HepG2 (cell line): Measurements from ENCODE around the gene ING2. TPM values are rescaled to one million over a fixed set of nuclear protein-coding genes. Genes with fewer than 3 reads are reported as not detected.
A peak's percentile ranks its signal among the peaks of the same experiment; 100 is the strongest.

ENCODE experiments used
- CHD4 ChIP-seq: fragments of 200-600 bp; sonication (generic); IDR thresholded peaks from 2 replicates; pipeline ENCODE4 v1.7.0; 2017; ENCODE audit warnings: mild to moderate bottlenecking, low read length, borderline replicate concordance
- DMAP1 ChIP-seq: IDR thresholded peaks from 2 replicates; pipeline ENCODE4 v1.6.1; 2016
- GABPB1 ChIP-seq: IDR thresholded peaks from 2 replicates; pipeline ENCODE4 v1.6.1; 2016; ENCODE audit warnings: mild to moderate bottlenecking, missing genetic modification reagents, moderate library complexity, missing compliant biosample characterization
- KMT2A ChIP-seq: sonication (generic); formaldehyde crosslinking; IDR thresholded peaks from 2 replicates; pipeline ENCODE4 v1.4.0; 2020; ENCODE audit warnings: missing genetic modification reagents
- MEIS1 ChIP-seq: sonication (generic); formaldehyde crosslinking; IDR thresholded peaks from 2 replicates; pipeline ENCODE4 v1.9.0; 2021; ENCODE audit warnings: mild to moderate bottlenecking, missing genetic modification reagents, moderate library complexity, borderline replicate concordance
- RAD51 ChIP-seq: fragments of 450-650 bp; IDR thresholded peaks from 2 replicates; pipeline ENCODE4 v1.6.1; 2016; ENCODE audit warnings: borderline replicate concordance
- RXRA ChIP-seq: sonication (generic); formaldehyde crosslinking; IDR thresholded peaks from 2 replicates; pipeline ENCODE4 v1.5.1; 2020; ENCODE audit warnings: missing genetic modification reagents
- SOX13 ChIP-seq, 3 experiments: fragments of 450-650 bp in 1 of 3; sonication (generic) in 1 of 3; formaldehyde crosslinking in 1 of 3; IDR thresholded peaks in 2 of 3; conservative IDR thresholded peaks in 1 of 3; 2 replicates each; pipeline versions ENCODE4 v1.5.0 to v1.6.1; 2016 to 2020; ENCODE audit warnings: antibody characterized with exemption in 1 of 3, mild to moderate bottlenecking in 1 of 3, missing compliant biosample characterization in 1 of 3, missing genetic modification reagents in 1 of 3, moderate library complexity in 1 of 3
- SP2 ChIP-seq: sonication (generic); formaldehyde crosslinking; IDR thresholded peaks from 2 replicates; pipeline ENCODE4 v1.5.1; 2020; ENCODE audit warnings: mild to moderate bottlenecking, missing genetic modification reagents
- ZBTB20 ChIP-seq: sonication (generic); formaldehyde crosslinking; IDR thresholded peaks from 2 replicates; pipeline ENCODE4 v1.8.1; 2023; ENCODE audit warnings: missing genetic modification reagents, low read depth, mild to moderate bottlenecking, borderline replicate concordance
- ZBTB3 ChIP-seq: sonication (generic); formaldehyde crosslinking; IDR thresholded peaks from 2 replicates; pipeline ENCODE4 v1.4.0; 2020; ENCODE audit warnings: low read depth, mild to moderate bottlenecking, moderate library complexity, missing genetic modification reagents, borderline replicate concordance
- ZFP90 ChIP-seq: sonication (generic); formaldehyde crosslinking; IDR thresholded peaks from 2 replicates; pipeline ENCODE4 v1.8.0; 2022; ENCODE audit warnings: missing genetic modification reagents, mild to moderate bottlenecking, inconsistent platforms, borderline replicate concordance
- ZFY ChIP-seq: sonication (generic); formaldehyde crosslinking; IDR thresholded peaks from 2 replicates; pipeline ENCODE4 v1.4.0; 2020; ENCODE audit warnings: missing genetic modification reagents
- ZNF34 ChIP-seq: sonication (generic); formaldehyde crosslinking; IDR thresholded peaks from 2 replicates; pipeline ENCODE4 v1.4.0; 2020; ENCODE audit warnings: mild to moderate bottlenecking, missing genetic modification reagents, borderline replicate concordance
- ZNF562 ChIP-seq: sonication (generic); formaldehyde crosslinking; IDR thresholded peaks from 2 replicates; pipeline ENCODE4 v1.8.0; 2022; ENCODE audit warnings: missing genetic modification reagents, borderline replicate concordance
- ZNF790 ChIP-seq: sonication (generic); formaldehyde crosslinking; IDR thresholded peaks from 2 replicates; pipeline ENCODE4 v1.8.0; 2022; ENCODE audit warnings: missing genetic modification reagents, mild to moderate bottlenecking, borderline replicate concordance
- ZNF792 ChIP-seq: IDR thresholded peaks from 2 replicates; pipeline ENCODE4 v1.6.1; 2016
- polyA plus RNA-seq, 8 experiments: library from polyadenylated mRNA; depleted of rRNA in 3 of 8; stranded (reverse) in 7 of 8; unstranded in 1 of 8; fragments of >200 nt; fragmentation: Illumina TruSeq in 4 of 8; extraction: Trizol in 4 of 8; gene quantifications; 2 replicates each; pipeline versions ENCODE4 v1.2.1 to v1.2.3, GENCODE V29; 2011 to 2016; ENCODE audit warnings: low read depth in 4 of 8, missing spikeins in 1 of 8, mixed read lengths in 1 of 8; ENCODE audit not compliant: insufficient read depth in 1 of 8
- total RNA-seq, 5 experiments: library from RNA; depleted of rRNA; stranded (reverse); fragments of >200 nt; fragmentation: Illumina TruSeq; extraction: Trizol; gene quantifications; 2 replicates each; pipeline ENCODE4 v1.2.3, GENCODE V29; 2016; ENCODE audit warnings: low read depth in 1 of 5
- TF ChIP-seq, protein P1 (sequence below): sonication (generic); formaldehyde crosslinking; IDR thresholded peaks from 2 replicates; pipeline ENCODE4 v1.4.0; 2020; ENCODE audit warnings: missing genetic modification reagents
- TF ChIP-seq, protein P2 (sequence below): sonication (generic); formaldehyde crosslinking; IDR thresholded peaks from 2 replicates; pipeline ENCODE4 v1.8.0; 2022; ENCODE audit warnings: mild to moderate bottlenecking, missing genetic modification reagents
- TF ChIP-seq, protein P3 (sequence below): sonication (generic); formaldehyde crosslinking; IDR thresholded peaks from 2 replicates; pipeline ENCODE4 v1.5.0; 2020; ENCODE audit warnings: mild to moderate bottlenecking, missing genetic modification reagents
- TF ChIP-seq, protein P4 (sequence below): sonication (generic); formaldehyde crosslinking; IDR thresholded peaks from 2 replicates; pipeline ENCODE4 v1.4.0; 2020; ENCODE audit warnings: mild to moderate bottlenecking, missing genetic modification reagents

The ING2 gene
- total and polyA plus RNA-seq, 2 of the 13 experiments (the other 11 are each of a cell fraction or from before 2014, with no cell fraction given) = 6.6 to 12.4 TPM

DNA sequence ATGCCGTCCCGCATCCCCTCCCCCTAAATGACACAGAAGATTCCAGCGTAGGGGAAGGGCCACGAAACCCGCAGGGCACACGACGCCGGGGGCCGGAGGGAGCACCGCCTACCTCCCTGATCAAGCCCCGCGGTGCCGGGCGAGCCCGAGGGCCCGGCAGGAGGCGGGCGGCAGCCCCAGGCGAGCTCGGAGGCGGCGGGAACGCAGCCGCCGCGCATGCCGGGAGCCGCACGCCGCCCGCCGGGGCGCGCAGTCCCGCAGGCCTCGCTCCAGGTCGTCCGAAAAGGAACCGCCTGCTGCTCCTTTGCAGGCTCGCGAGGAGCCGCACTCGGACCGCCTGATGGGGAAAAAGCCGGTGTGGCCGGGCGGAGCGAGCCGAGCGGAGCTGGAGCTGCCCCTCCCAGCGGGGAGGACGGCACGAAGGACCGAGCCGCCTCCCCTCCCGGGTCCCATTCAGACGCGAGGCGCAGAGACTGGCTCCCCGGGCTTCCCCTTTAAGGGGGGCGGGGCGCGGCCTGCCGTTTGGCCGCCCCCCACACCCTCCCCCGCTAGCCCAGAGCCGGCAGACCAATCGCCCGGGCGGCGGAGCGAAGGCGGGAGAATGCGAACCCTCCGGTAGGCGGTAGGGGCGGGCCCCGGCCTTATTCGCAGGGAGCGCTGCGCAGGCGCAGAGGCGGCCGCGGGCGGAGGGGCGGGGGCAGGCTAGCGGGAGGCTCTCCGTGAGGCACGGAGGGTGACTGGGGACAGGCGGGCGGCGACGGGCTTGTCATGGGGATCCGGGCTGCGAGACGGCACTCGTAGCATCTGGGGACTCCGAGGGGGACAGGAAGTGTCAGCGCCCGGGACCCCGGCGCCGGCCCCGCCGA lies 561 bp upstream of the ING2 start (continued):
- TF ChIP-seq ZNF792 (CRISPR knock-in tag) (peak; percentile 32; the same call in 1 of the 2 replicates), ZBTB20 (no peak; the same call in 1 of the 2 replicates), ZNF34 (CRISPR knock-in tag) (peak; percentile 32; the same call in 1 of the 2 replicates), ZNF562 (peak; percentile 85), CHD4 (no peak), RXRA (CRISPR knock-in tag) (peak; percentile 33; the same call in 1 of the 2 replicates), ZNF790 (CRISPR knock-in tag) (peak; percentile 94), SOX13 (IDR thresholded peaks at IDR 0.05) (no peak), SOX13 (CRISPR knock-in tag; conservative IDR thresholded peaks at IDR 0.05 in 1 of 2, IDR thresholded peaks at IDR 0.05 in 1 of 2) (0 out of 4 replicates have a peak, but pooled peaks of 1 of the 2 experiments have one; percentile 28), SP2 (CRISPR knock-in tag) (peak; percentile 71), GABPB1 (CRISPR knock-in tag) (peak; percentile 83), RAD51 (no peak), ZFP90 (CRISPR knock-in tag) (peak; percentile 27; the same call in 1 of the 2 replicates), ZFY (CRISPR knock-in tag) (peak; percentile 89), MEIS1 (CRISPR knock-in tag) (peak; percentile 48; the same call in 1 of the 2 replicates), DMAP1 (CRISPR knock-in tag) (peak; percentile 76; the same call in 1 of the 2 replicates), ZBTB3 (CRISPR knock-in tag) (no peak), KMT2A (CRISPR knock-in tag) (no peak)
- TF ChIP-seq, protein P1, sequence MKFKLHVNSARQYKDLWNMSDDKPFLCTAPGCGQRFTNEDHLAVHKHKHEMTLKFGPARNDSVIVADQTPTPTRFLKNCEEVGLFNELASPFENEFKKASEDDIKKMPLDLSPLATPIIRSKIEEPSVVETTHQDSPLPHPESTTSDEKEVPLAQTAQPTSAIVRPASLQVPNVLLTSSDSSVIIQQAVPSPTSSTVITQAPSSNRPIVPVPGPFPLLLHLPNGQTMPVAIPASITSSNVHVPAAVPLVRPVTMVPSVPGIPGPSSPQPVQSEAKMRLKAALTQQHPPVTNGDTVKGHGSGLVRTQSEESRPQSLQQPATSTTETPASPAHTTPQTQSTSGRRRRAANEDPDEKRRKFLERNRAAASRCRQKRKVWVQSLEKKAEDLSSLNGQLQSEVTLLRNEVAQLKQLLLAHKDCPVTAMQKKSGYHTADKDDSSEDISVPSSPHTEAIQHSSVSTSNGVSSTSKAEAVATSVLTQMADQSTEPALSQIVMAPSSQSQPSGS (CRISPR knock-in tag) = peak; percentile 34
- TF ChIP-seq, protein P2, sequence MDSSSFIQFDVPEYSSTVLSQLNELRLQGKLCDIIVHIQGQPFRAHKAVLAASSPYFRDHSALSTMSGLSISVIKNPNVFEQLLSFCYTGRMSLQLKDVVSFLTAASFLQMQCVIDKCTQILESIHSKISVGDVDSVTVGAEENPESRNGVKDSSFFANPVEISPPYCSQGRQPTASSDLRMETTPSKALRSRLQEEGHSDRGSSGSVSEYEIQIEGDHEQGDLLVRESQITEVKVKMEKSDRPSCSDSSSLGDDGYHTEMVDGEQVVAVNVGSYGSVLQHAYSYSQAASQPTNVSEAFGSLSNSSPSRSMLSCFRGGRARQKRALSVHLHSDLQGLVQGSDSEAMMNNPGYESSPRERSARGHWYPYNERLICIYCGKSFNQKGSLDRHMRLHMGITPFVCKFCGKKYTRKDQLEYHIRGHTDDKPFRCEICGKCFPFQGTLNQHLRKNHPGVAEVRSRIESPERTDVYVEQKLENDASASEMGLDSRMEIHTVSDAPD = 0 out of 2 replicates have a peak, but pooled peaks have one; percentile 37
- TF ChIP-seq, protein P3, sequence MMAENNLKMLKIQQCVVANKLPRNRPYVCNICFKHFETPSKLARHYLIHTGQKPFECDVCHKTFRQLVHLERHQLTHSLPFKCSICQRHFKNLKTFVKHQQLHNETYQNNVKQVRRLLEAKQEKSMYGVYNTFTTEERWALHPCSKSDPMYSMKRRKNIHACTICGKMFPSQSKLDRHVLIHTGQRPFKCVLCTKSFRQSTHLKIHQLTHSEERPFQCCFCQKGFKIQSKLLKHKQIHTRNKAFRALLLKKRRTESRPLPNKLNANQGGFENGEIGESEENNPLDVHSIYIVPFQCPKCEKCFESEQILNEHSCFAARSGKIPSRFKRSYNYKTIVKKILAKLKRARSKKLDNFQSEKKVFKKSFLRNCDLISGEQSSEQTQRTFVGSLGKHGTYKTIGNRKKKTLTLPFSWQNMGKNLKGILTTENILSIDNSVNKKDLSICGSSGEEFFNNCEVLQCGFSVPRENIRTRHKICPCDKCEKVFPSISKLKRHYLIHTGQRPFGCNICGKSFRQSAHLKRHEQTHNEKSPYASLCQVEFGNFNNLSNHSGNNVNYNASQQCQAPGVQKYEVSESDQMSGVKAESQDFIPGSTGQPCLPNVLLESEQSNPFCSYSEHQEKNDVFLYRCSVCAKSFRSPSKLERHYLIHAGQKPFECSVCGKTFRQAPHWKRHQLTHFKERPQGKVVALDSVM (CRISPR knock-in tag) = 0 out of 2 replicates have a peak, but pooled peaks have one; percentile 39
- TF ChIP-seq, protein P4, sequence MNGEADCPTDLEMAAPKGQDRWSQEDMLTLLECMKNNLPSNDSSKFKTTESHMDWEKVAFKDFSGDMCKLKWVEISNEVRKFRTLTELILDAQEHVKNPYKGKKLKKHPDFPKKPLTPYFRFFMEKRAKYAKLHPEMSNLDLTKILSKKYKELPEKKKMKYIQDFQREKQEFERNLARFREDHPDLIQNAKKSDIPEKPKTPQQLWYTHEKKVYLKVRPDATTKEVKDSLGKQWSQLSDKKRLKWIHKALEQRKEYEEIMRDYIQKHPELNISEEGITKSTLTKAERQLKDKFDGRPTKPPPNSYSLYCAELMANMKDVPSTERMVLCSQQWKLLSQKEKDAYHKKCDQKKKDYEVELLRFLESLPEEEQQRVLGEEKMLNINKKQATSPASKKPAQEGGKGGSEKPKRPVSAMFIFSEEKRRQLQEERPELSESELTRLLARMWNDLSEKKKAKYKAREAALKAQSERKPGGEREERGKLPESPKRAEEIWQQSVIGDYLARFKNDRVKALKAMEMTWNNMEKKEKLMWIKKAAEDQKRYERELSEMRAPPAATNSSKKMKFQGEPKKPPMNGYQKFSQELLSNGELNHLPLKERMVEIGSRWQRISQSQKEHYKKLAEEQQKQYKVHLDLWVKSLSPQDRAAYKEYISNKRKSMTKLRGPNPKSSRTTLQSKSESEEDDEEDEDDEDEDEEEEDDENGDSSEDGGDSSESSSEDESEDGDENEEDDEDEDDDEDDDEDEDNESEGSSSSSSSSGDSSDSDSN = peak; percentile 97
